Fibroblast of peridontal ligament (primary cell): ENCODE data around the gene IGDCC3.

ENCODE experiments used
- DNase-seq: peaks from one replicate; pipeline ENCODE4 v3.0.0-alpha.2; 2010; ENCODE audit errors: extremely low read depth

Gene IGDCC3

GRCh38 chr15:65292938-65293518 is 84.8 kb downstream of the IGDCC3 start:
- DNase-seq: no peak

GRCh38 chr15:65290228-65290627 is 87.6 kb downstream of the IGDCC3 start:
- no peak for DNase-seq

GRCh38 chr15:65289261-65289854 is 88.4 kb downstream of the IGDCC3 start:
- DNase-seq: no peak

GRCh38 chr15:65287520-65287855 is 90.3 kb downstream of the IGDCC3 start:
- no peak for DNase-seq

GRCh38 chr15:65286704-65287519 is 90.9 kb downstream of the IGDCC3 start, which contains the start of gene PARP16:
PARP16 (minus strand) TSS chr15:65286883; CDS start chr15:65286426, 457 bp downstream.
- peak; percentile 53 for DNase-seq

- no peak for DNase-seq
Measured at GRCh38 chr15:65286069-65286703, 91.6 kb downstream of the IGDCC3 start.

GRCh38 chr15:65285291-65286068 is 92.3 kb downstream of the IGDCC3 start:
- DNase-seq: peak; percentile 68

- DNase-seq: no peak
Measured at GRCh38 chr15:65278480-65278879, 99.3 kb downstream of the IGDCC3 start.
